H1 (cell line): ENCODE measurements around the gene NEO1. TPM values are rescaled to one million over a fixed set of nuclear protein-coding genes. Genes with fewer than 3 reads are reported as not detected.

Source experiments
- ZNF274 ChIP-seq: IDR thresholded peaks from 2 replicates; pipeline ENCODE4 v1.7.0; 2012; ENCODE audit warnings: low read length, borderline replicate concordance; ENCODE audit errors: extremely low read depth
- polyA plus RNA-seq, 7 experiments: library from polyadenylated mRNA; depleted of rRNA in 3 of 7; stranded (reverse) in 5 of 7; unstranded in 2 of 7; fragments of >200 nt in 5 of 7; fragments of 200-250 nt in 2 of 7; gene quantifications; 1 replicate in 5 of 7; 2 replicates in 1 of 7; 4 replicates in 1 of 7; pipeline versions ENCODE4 v1.2.1 to v1.2.3, GENCODE V29; 2011 to 2013; ENCODE audit warnings: missing spikeins in 2 of 7, mixed read lengths in 2 of 7
- total RNA-seq: library from RNA; stranded (reverse); fragmentation: NEBNext Ultra II Directional; extraction: Animal tissue kit (Norgen Biotek cat#: 25700); gene quantifications from 2 replicates; pipeline ENCODE4 v1.2.1, GENCODE V29; 2021

Gene NEO1
- total and polyA plus RNA-seq, 2 of the 8 experiments (the other 6 are each of a cell fraction or from before 2014, with no cell fraction given), result 36.0 to 51.0 TPM

GRCh38 chr15:73134196-73134595 lies 81.9 kb downstream of the NEO1 start (continued):
- no peak for TF ChIP-seq ZNF274
- TF ChIP-seq, all 59 proteins: peak for 0
